Activated CD8-positive, alpha-beta memory T cell treated with anti-CD3 and anti-CD28 coated beads for 1 hour (primary cell): ENCODE results near the gene MICALL2.

ENCODE experiments used
- DNase-seq, 2 donors: peaks; one replicate each; pipeline ENCODE4 v3.0.0-alpha.2; 2020; ENCODE audit warnings: low read depth in 1 of 2; ENCODE audit errors: extremely low read depth in 1 of 2

Gene MICALL2

GRCh38 chr7:1397491-1398327, 61.6 kb downstream of the MICALL2 start:
- DNase-seq: no peak

- no peak for DNase-seq
Observed at GRCh38 chr7:1396195-1396594, 63.1 kb downstream of the MICALL2 start.

- no peak for DNase-seq
Observed at GRCh38 chr7:1395211-1396070, 63.8 kb downstream of the MICALL2 start.

- DNase-seq: no peak
Observed at GRCh38 chr7:1394371-1394770, 64.9 kb downstream of the MICALL2 start.

- no peak for DNase-seq
Observed at GRCh38 chr7:1393421-1393820, 65.8 kb downstream of the MICALL2 start.

GRCh38 chr7:1392556-1392955, 66.7 kb downstream of the MICALL2 start:
- DNase-seq: no peak

- DNase-seq: no peak
Observed at GRCh38 chr7:1391449-1391848, 67.8 kb downstream of the MICALL2 start.

- DNase-seq: no peak
Observed at GRCh38 chr7:1388703-1389335, 70.5 kb downstream of the MICALL2 start.

- no peak for DNase-seq
Observed at GRCh38 chr7:1388021-1388702, 71.1 kb downstream of the MICALL2 start.

- DNase-seq: no peak
Observed at GRCh38 chr7:1387261-1387660, 72.0 kb downstream of the MICALL2 start.

GRCh38 chr7:1386623-1387220, 72.5 kb downstream of the MICALL2 start:
- no peak for DNase-seq

GRCh38 chr7:1385809-1386622, 73.3 kb downstream of the MICALL2 start:
- DNase-seq: no peak

GRCh38 chr7:1385086-1385808, 74.0 kb downstream of the MICALL2 start:
- no peak for DNase-seq
